Hepatocyte (in vitro differentiated cells): ENCODE measurements around the gene SDK1.

Experiments used
- CTCF ChIP-seq: fragments of 200-600 bp; sonication (generic); IDR thresholded peaks from 2 replicates; pipeline ENCODE4 v1.5.1; 2016; ENCODE audit warnings: antibody characterized with exemption, mild to moderate bottlenecking; ENCODE audit not compliant: poor library complexity
- EZH2 ChIP-seq: fragments of 200-600 bp; sonication (generic); IDR thresholded peaks from 2 replicates; pipeline ENCODE4 v1.6.1; 2016; ENCODE audit warnings: antibody characterized with exemption, mild to moderate bottlenecking, borderline replicate concordance
- EZH2phosphoT487 ChIP-seq: fragments of 200-600 bp; sonication (generic); IDR thresholded peaks from one replicate; pipeline ENCODE4 v1.6.1; 2018; ENCODE audit warnings: antibody characterized with exemption, mild to moderate bottlenecking, low read depth, moderate library complexity; ENCODE audit not compliant: unreplicated experiment, severe bottlenecking

GRCh38 chr7:3300221-3300650, 816 bp upstream of the SDK1 start:
- TF ChIP-seq CTCF: no peak
- no peak for TF ChIP-seq EZH2
- no peak for TF ChIP-seq EZH2phosphoT487
